ENCODE results near the gene ESR1.
"Not testable (repeated sequence)": the region's sequence is repeated elsewhere in the genome, so short reads cannot be mapped to it uniquely, and the experiment has no call there.

ESR1 gene

DNA sequence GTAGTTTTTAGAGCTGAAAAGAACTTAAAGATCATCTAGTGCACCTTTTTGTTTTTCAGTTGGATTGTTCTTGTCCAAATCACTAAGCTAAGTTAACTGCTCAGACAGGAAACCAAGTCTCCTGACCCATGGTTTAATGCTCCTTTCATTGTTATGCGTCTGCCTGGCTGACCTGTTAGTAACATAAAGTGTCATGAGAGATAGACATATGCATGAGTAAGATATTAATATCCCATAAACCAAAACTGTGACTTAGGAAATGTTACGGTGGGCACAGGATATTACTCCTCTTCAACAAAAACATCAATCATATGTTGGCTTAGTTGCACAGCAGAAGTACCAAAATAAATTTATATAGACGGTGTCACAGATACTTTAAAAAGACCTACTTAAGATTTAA is 84.0 kb downstream of the ESR1 start:
- FAIRE-seq, result no peak
- no peak for DNase-seq (ENCODE audit: insufficient read length, low spot score)
- TF ChIP-seq, protein P1, sequence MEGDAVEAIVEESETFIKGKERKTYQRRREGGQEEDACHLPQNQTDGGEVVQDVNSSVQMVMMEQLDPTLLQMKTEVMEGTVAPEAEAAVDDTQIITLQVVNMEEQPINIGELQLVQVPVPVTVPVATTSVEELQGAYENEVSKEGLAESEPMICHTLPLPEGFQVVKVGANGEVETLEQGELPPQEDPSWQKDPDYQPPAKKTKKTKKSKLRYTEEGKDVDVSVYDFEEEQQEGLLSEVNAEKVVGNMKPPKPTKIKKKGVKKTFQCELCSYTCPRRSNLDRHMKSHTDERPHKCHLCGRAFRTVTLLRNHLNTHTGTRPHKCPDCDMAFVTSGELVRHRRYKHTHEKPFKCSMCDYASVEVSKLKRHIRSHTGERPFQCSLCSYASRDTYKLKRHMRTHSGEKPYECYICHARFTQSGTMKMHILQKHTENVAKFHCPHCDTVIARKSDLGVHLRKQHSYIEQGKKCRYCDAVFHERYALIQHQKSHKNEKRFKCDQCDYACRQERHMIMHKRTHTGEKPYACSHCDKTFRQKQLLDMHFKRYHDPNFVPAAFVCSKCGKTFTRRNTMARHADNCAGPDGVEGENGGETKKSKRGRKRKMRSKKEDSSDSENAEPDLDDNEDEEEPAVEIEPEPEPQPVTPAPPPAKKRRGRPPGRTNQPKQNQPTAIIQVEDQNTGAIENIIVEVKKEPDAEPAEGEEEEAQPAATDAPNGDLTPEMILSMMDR (IDR thresholded peaks at IDR 0.05; ENCODE audit: insufficient read depth, missing control alignments), result no peak

- FAIRE-seq; DNase-seq (ENCODE audit: insufficient read length, low spot score): not testable (repeated sequence)
Measured at GRCh38 chr6:151894426-151894825, 86.9 kb downstream of the ESR1 start.

GRCh38 chr6:151899221-151899620 is 91.7 kb downstream of the ESR1 start:
- DNase-seq (ENCODE audit: insufficient read length, low spot score); FAIRE-seq: not testable (repeated sequence)

GRCh38 chr6:151899796-151900195 is 92.3 kb downstream of the ESR1 start:
- not testable (repeated sequence) for DNase-seq (ENCODE audit: insufficient read length, low spot score); FAIRE-seq

- TF ChIP-seq, protein P1 (IDR thresholded peaks at IDR 0.05; ENCODE audit: insufficient read depth, missing control alignments), result no peak
- FAIRE-seq, result no peak
Measured at GRCh38 chr6:151900256-151900655, 92.8 kb downstream of the ESR1 start.

DNA sequence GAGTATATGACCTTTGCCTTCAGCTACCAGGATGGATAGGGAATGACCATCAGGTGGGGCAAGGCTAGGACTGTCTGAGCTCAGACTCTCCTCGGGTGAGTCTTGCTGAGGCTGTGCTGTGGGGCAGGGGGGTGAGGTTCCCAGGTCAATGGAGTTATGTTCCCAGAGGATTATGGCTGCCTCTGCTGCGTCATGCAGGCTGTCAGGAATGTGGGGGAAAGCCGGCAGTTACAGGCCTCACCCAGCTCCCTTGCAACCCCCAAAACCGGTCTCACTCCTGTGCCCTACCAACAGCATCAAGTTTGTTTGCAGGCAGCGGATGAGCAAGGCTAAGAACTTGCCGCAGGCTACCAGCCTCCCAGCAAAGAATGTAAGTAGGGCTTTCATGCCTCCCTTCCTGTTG is 93.5 kb downstream of the ESR1 start:
- FAIRE-seq, result no peak
- TF ChIP-seq, protein P1 (IDR thresholded peaks at IDR 0.05; ENCODE audit: insufficient read depth, missing control alignments), result no peak
- no peak for DNase-seq (ENCODE audit: insufficient read length, low spot score)

More at GRCh38 chr6:151900256-151900655, 92.8 kb downstream of the ESR1 start:
- DNase-seq (ENCODE audit: insufficient read length, low spot score), result no peak

DNA sequence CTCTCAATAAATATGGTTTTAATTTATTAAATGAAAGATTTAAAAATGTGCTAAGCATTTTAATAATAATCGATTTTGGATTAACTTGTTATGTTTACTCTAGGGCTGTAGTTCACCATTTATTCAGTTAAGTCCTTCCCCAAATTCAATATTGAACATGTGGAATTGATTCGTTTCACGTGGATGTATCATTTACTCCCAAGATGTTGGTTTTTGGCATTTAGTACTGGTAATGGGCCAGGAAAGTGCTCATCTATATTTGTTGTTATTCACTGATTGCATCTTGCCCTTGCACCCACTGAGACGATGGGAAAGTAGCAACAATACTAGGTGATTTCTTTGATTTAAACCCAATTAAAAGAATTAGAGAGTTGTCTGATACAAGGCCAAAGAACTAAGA is 97.1 kb downstream of the ESR1 start:
- FAIRE-seq (no peak), DNase-seq (ENCODE audit: insufficient read length, low spot score) (no peak)
- TF ChIP-seq, protein P1 (IDR thresholded peaks at IDR 0.05; ENCODE audit: insufficient read depth, missing control alignments), result no peak

GRCh38 chr6:151905072-151905471 is 97.6 kb downstream of the ESR1 start:
- no peak for DNase-seq (ENCODE audit: insufficient read length, low spot score)
- TF ChIP-seq, protein P1 (IDR thresholded peaks at IDR 0.05; ENCODE audit: insufficient read depth, missing control alignments), result no peak

DNA sequence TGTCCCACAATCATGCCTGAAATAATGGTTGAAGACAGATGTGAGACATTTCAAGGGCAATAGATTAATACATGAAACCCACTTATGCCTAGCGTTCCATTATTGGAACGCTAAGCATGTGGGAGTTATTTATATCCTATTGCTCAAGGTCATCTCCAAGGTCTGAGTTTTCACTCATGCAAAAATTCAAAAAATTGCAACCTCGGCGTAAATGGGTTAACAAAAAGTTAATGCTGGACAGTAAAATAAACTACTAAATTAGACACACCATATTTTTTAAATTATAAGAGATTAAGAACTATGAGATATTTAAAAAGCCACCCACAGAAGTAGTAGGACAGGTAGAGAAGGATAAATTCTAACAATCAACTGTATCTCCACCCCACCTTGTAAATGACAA is 98.4 kb downstream of the ESR1 start:
- no peak for FAIRE-seq
- no peak for DNase-seq (ENCODE audit: insufficient read length, low spot score)
- TF ChIP-seq, protein P1 (IDR thresholded peaks at IDR 0.05; ENCODE audit: insufficient read depth, missing control alignments), result no peak

More at GRCh38 chr6:151905072-151905471, 97.6 kb downstream of the ESR1 start:
- no peak for FAIRE-seq

Data from D721Med (cell line).